WTC11 (cell line): ENCODE data around the gene ALOX12B.

Source experiments
- CTCF ChIP-seq: fragments of 200-600 bp; IDR thresholded peaks from 2 replicates; pipeline ENCODE4 v1.8.0; 2022; ENCODE audit warnings: antibody characterized with exemption
- MAX ChIP-seq: sonication (generic); formaldehyde crosslinking; IDR thresholded peaks from 2 replicates; pipeline ENCODE4 v1.8.0; 2022; ENCODE audit warnings: mild to moderate bottlenecking, missing genetic modification reagents
- ZSCAN18 ChIP-seq: fragments of 250-450 bp; sonication (Bioruptor Pico); IDR thresholded peaks from 2 replicates; pipeline ENCODE4 v2.1.2; 2022; ENCODE audit warnings: mild to moderate bottlenecking, moderate library complexity
- TF ChIP-seq, protein P1 (sequence below): sonication (generic); formaldehyde crosslinking; IDR thresholded peaks from 2 replicates; pipeline ENCODE4 v1.8.1; 2023; ENCODE audit warnings: mild to moderate bottlenecking, moderate library complexity, missing genetic modification reagents
- TF ChIP-seq, protein P2 (sequence below): sonication (generic); formaldehyde crosslinking; IDR thresholded peaks from 2 replicates; pipeline ENCODE4 v1.8.1; 2023; ENCODE audit warnings: mild to moderate bottlenecking, missing genetic modification reagents
- TF ChIP-seq, protein P3 (sequence below): sonication (generic); formaldehyde crosslinking; IDR thresholded peaks from 2 replicates; pipeline ENCODE4 v1.8.0; 2022; ENCODE audit warnings: mild to moderate bottlenecking, missing genetic modification reagents

DNA sequence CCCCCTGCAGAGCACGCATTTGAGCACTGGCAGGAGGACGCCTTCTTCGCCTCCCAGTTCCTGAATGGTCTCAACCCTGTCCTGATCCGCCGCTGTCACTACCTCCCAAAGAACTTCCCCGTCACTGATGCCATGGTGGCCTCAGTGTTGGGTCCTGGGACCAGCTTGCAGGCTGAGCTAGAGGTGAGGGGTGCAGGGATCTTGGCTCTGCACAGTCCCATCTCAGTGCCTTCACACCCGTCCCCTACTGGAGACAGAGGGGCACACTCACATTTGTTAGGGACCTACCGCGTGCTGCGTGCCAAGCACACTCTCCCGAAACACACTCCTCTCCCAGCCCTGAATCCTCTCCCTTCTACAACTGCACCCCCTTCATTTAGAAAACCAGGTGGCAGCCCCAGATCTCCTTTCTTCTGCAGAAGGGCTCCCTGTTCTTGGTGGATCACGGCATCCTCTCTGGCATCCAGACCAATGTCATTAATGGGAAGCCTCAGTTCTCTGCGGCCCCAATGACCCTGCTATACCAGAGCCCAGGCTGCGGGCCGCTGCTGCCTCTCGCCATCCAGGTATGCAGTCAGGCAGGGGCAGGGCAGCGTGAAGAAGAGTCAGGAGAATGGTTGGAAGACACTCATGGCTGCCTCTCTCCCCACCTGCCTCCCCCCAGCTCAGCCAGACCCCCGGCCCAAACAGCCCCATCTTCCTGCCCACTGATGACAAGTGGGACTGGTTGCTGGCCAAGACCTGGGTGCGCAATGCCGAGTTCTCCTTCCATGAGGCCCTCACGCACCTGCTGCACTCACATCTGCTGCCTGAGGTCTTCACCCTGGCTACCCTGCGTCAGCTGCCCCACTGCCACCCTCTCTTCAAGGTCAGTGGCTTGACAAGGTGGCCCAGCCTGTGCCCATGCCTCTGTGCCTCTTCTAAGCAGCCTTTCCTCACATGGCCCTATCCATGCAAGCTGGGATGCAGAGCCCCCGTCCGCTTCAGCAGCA, 42.4 kb downstream of the ALOX12B start:
- TF ChIP-seq, protein P1, sequence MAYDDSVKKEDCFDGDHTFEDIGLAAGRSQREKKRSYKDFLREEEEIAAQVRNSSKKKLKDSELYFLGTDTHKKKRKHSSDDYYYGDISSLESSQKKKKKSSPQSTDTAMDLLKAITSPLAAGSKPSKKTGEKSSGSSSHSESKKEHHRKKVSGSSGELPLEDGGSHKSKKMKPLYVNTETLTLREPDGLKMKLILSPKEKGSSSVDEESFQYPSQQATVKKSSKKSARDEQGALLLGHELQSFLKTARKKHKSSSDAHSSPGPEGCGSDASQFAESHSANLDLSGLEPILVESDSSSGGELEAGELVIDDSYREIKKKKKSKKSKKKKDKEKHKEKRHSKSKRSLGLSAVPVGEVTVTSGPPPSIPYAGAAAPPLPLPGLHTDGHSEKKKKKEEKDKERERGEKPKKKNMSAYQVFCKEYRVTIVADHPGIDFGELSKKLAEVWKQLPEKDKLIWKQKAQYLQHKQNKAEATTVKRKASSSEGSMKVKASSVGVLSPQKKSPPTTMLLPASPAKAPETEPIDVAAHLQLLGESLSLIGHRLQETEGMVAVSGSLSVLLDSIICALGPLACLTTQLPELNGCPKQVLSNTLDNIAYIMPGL (CRISPR knock-in tag), result no peak
- TF ChIP-seq, protein P2, sequence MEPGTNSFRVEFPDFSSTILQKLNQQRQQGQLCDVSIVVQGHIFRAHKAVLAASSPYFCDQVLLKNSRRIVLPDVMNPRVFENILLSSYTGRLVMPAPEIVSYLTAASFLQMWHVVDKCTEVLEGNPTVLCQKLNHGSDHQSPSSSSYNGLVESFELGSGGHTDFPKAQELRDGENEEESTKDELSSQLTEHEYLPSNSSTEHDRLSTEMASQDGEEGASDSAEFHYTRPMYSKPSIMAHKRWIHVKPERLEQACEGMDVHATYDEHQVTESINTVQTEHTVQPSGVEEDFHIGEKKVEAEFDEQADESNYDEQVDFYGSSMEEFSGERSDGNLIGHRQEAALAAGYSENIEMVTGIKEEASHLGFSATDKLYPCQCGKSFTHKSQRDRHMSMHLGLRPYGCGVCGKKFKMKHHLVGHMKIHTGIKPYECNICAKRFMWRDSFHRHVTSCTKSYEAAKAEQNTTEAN (CRISPR knock-in tag), result no peak
- no peak for TF ChIP-seq CTCF
- TF ChIP-seq, protein P3, sequence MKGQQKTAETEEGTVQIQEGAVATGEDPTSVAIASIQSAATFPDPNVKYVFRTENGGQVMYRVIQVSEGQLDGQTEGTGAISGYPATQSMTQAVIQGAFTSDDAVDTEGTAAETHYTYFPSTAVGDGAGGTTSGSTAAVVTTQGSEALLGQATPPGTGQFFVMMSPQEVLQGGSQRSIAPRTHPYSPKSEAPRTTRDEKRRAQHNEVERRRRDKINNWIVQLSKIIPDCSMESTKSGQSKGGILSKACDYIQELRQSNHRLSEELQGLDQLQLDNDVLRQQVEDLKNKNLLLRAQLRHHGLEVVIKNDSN (CRISPR knock-in tag), result no peak
- no peak for TF ChIP-seq MAX (CRISPR knock-in tag)
- TF ChIP-seq ZSCAN18 (CRISPR knock-in tag), result no peak
